Astrocyte (in vitro differentiated cells and primary cell): Measurements from ENCODE around the gene PLEKHG5.

Source experiments
- EZH2 ChIP-seq: IDR thresholded peaks from 2 replicates; pipeline ENCODE4 v1.6.1; 2012; ENCODE audit warnings: mild to moderate bottlenecking, low read length, inconsistent platforms; ENCODE audit not compliant: insufficient read depth
- TF ChIP-seq, protein P1 (sequence below): IDR thresholded peaks from 2 replicates; pipeline ENCODE4 v1.5.1; 2011; ENCODE audit warnings: low read depth, mild to moderate bottlenecking, inconsistent platforms, low read length, moderate library complexity; ENCODE audit not compliant: insufficient read depth

DNA sequence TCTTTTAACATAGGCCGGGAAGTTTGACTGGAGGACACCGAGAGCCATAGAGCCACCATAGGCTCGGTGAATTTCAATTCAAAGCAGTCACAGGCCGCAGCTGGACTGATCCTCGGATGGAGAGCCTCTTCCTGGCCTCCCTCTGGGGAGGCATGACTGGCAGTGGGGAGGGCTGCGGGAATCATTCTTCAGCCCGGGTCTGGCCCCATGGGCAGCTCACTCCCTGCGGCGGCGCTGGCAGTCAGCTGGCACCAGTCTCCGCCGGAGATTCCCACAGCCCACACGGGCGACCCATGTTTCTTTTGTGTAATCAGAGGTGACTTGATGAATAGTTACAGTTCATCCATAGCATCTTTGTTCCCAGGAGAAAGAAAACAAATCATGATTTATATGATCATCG is 56.3 kb downstream of the PLEKHG5 start:
- TF ChIP-seq EZH2 = no peak
- TF ChIP-seq, protein P1, sequence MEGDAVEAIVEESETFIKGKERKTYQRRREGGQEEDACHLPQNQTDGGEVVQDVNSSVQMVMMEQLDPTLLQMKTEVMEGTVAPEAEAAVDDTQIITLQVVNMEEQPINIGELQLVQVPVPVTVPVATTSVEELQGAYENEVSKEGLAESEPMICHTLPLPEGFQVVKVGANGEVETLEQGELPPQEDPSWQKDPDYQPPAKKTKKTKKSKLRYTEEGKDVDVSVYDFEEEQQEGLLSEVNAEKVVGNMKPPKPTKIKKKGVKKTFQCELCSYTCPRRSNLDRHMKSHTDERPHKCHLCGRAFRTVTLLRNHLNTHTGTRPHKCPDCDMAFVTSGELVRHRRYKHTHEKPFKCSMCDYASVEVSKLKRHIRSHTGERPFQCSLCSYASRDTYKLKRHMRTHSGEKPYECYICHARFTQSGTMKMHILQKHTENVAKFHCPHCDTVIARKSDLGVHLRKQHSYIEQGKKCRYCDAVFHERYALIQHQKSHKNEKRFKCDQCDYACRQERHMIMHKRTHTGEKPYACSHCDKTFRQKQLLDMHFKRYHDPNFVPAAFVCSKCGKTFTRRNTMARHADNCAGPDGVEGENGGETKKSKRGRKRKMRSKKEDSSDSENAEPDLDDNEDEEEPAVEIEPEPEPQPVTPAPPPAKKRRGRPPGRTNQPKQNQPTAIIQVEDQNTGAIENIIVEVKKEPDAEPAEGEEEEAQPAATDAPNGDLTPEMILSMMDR = no peak
